HG02610 (cell line): ENCODE measurements around the gene RRAD.
"Not testable (repeated sequence)": the region's sequence is repeated elsewhere in the genome, so short reads cannot be mapped to it uniquely, and the experiment has no call there.

Source experiments
- ATAC-seq: cut with Tn5 transposase; IDR thresholded peaks from one replicate; pipeline ENCODE4 v1.9.1; 2021; ENCODE audit warnings: mild to moderate bottlenecking, moderate library complexity; ENCODE audit not compliant: unreplicated experiment

The RRAD gene, protein sequence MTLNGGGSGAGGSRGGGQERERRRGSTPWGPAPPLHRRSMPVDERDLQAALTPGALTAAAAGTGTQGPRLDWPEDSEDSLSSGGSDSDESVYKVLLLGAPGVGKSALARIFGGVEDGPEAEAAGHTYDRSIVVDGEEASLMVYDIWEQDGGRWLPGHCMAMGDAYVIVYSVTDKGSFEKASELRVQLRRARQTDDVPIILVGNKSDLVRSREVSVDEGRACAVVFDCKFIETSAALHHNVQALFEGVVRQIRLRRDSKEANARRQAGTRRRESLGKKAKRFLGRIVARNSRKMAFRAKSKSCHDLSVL

GRCh38 chr16:66925322-66925840, at the start of gene RRAD:
Gene RRAD, minus strand, starts transcription at chr16:66925535. Its CDS starts 356 bp downstream, at chr16:66925179.
- ATAC-seq, result no peak

DNA sequence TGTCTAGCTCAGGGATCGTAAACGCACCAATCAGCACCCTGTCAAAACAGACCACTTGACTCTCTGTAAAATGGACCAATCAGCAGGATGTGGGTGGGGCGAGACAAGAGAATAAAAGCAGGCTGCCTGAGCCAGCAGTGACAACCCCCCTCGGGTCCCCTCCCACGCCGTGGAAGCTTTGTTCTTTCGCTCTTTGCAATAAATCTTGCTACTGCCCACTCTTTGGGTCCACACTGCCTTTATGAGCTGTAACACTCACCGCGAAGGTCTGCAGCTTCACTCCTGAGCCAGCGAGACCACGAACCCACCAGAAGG, 49.6 kb upstream of the RRAD start:
- ATAC-seq, result not testable (repeated sequence)

GRCh38 chr16:66974156-66974931, 49.0 kb upstream of the RRAD start:
- ATAC-seq, result not testable (repeated sequence)

- no peak for ATAC-seq
These were observed 48.4 kb upstream of the RRAD start for GRCh38 chr16:66973716-66974115.

DNA sequence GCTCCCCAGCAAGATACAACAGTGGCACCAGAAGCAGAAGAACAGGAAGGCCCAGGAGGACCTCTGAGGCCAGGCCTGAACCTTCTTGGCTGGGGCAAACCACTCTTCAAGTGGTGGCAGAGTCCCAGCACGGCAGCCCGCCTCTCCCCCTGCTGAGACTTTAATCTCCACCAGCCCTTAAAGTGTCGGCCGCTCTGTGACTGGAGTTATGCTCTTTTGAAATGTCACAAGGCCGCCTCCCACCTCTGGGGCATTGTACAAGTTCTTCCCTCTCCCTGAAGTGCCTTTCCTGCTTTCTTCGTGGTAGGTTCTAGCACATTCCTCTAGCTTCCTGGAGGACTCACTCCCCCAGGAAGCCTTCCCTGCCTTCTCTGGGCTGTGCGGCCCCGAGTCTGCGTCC, 47.6 kb upstream of the RRAD start:
- ATAC-seq, result no peak

DNA sequence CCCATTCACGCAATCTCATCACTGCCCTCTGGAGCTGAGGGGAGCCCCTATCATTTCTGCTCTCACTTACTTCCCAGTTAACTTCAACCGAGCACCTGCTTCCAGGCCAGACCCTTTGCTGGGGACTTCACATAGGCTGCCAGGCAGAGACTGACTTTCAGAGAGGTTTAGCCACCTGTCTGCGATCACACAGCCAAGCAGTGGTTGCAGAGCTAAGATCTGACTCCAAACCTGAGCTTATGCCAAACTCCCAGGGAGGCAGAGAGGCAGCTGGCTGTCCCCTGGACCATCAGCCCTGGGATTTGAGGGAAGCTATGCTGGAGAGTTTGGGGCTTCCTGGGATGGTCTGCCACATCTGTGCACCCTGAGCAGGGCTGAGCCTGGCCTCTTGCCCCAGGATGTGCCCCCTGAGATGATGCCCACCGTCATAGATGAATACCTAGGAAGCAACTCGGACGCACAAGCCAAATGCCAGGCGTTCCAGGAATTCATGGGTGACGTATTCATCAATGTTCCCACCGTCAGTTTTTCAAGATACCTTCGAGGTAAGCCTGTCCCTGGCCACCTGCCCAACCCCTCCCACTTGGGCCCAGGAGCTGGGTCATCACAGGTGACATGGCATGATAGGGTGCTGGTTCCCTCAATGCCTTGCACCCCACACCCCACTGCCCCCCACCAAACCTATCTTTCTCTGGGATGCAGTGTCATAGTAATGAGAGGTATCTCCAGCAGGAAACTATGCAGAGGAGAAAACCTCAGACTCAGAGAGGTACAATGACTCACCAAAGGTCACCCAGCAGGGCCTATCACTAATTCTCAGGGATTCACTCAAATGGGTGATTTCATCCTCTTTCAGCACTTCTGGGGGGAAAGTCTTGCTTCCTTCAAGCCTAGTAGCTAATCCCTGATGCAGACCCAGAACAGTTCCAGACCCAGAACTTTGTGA, 45.7 kb upstream of the RRAD start:
- no peak for ATAC-seq

DNA sequence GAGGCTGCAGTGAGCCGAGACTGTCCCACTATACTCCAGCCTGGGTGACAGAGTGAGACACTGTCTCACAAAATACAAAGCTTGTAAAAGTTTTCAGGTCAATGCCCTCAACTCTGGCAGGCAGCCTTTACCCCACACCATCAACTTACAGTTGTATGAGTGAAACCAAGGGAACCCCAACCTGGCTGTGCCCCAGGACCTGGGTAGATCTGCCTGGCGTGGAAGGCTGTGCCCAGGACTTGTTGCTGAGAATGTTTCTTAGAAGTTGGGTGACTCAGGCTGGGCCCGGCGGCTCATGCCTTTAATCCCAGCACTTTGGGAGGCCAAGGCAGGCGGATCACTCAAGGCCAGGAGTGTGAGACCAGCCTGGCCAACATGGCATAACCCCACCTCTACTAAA, 43.5 kb upstream of the RRAD start:
- ATAC-seq, result no peak

- ATAC-seq, result no peak
These were observed 38.7 kb upstream of the RRAD start for GRCh38 chr16:66964049-66964448.

DNA sequence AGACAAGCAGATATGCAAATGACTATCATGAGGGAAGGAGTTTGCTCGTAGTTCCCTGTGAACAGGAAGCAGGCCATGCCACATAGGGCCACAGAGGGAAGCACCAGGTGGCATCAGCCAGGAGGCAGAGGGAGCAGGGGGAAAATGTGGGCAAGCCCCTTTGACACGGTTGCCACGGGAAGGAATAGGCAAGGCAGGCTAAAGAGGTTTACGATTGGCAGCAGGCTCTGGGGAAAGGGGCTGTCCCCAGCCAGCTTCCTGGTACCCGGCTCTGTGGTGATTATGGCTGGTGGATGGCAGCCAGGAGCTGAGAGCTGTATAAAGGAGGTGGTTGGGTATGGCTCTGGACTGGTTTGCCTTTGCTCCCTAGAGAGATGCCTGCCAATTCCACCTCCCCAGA, 36.6 kb upstream of the RRAD start:
- no peak for ATAC-seq

- no peak for ATAC-seq
These were observed 35.9 kb upstream of the RRAD start, which contains the start of gene CES3 for GRCh38 chr16:66961065-66961744. Gene CES3, plus strand, starts transcription at chr16:66961266. Its CDS starts 42 bp downstream, at chr16:66961308.

GRCh38 chr16:66960270-66960669, 34.9 kb upstream of the RRAD start:
- no peak for ATAC-seq

GRCh38 chr16:66959704-66960161, 34.4 kb upstream of the RRAD start:
- ATAC-seq, result no peak

- ATAC-seq, result no peak
These were observed 33.7 kb upstream of the RRAD start for GRCh38 chr16:66958857-66959703.

DNA sequence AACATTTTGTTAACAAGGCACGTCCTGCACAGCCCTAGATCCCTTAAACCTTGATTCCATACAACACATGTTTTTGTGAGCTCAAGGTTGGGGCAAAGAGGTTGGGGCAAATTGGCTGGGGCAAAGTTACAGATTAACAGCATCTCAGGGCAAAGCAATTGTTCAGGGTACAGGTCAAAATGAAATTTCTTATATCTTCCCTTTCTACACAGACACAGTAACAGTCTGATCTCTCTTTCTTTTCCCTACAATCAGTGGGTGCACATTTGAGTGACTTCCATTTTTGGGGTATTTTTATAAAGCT, 30.8 kb upstream of the RRAD start:
- not testable (repeated sequence) for ATAC-seq

DNA sequence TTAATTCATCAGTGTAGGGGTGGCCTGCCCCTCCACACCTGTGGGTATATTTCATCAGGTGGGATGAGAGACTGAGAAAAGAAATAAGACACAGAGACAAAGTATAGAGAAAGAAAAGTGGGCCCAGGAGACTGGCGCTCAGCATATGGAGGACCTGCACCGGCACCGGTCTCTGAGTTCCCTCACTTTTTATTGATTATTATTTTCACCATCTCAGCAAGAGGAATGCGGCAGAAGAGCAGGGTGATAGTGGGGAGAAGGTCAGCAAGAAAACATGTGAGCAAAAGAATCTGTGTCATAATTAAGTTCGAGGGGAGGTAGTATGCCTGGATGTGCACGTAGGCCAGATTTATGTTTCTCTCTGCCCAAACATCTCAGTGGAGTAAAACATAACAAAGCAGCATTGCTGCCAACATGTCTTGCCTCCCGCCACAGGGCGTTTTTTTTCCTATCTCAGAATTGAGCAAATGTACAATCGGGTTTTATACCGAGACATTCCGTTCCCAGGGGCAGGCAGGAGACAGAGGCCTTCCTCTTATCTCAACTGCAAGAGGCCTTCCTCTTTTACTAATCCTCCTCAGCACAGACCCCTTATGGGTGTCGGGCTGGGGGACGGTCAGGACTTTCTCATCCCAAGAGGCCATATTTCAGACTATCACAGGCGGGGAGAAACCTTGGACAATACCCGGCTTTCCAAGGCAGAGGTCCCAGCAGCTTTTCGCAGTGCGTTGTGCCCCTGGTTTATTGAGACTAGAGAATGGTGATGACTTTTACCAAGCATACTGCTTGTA, 30.2 kb upstream of the RRAD start:
- ATAC-seq, result not testable (repeated sequence)

DNA sequence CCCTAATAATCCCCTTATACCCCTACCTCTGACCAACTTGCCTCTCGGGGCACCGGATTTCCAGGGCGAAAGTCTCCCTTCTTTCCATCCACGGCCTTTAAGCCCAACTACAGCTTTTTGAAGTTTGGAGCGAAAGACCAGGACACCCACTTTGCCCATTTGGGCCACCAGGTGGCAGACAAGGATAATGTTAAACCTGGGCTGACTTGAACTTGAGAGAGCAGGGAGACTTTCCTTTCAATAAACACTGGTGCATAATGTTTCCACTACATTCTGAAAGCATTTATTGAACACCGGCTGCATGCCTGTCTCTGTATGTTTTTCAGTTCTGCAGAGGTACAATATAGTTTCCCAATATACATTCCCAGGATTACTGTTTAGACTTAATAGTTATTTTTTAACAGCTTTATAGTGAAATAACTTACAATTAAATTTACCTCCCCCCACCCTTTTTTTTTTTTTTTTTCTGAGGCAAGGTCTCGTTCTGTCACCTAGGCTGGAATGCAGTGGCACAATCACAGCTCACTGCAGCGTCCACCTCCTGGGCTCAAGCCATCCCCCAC, 28.8 kb upstream of the RRAD start:
- no peak for ATAC-seq

DNA sequence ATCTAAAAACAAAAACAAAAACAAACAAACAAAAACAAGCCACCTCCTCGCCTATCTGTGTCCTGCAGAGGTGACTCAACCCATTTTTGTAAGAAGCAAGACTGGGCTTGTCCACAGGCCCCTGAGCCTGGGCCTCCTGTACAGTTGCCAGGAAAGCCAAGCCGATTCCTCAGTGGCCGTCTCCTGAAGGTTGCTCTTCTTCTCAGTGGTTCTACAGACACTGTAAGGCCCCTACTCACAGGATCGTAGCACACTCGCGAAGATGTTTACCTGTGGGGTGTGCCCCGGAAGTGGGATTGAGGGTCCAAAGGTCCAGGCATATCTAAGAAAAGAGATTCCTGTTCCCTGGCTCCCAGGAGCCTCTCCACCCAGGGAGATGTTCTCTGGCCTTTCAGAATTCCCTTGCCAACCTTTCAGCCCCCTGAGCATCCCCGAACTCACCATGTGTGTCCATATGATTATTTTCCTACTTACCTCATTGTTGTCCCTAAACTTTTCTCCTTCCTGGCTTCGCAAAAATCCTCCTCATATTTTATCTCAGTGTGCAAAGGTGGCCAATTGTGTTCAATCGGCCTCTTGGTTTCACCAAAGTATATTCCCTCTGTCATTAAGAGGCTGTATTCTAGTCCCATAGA, 28.2 kb upstream of the RRAD start:
- ATAC-seq, result no peak
